Occipital lobe (tissue), 2 donors: Measurements from ENCODE around the gene MAPK1. TPM values are rescaled to one million over a fixed set of nuclear protein-coding genes. Genes with fewer than 3 reads are reported as not detected.
"Not testable (repeated sequence)": the region's sequence is repeated elsewhere in the genome, so short reads cannot be mapped to it uniquely, and the experiment has no call there.

Source experiments
- DNase-seq: peaks from one replicate; lab custom pipeline; 2025; lab: John Stamatoyannopoulos, UW
- total RNA-seq: library from RNA; depleted of rRNA; stranded (reverse); fragments of >200 nt; gene quantifications from one replicate; pipeline ENCODE4 v1.2.3, GENCODE V29; 2014

Gene MAPK1
- total RNA-seq, 1 donor from 2014 or later: 76.0 TPM

DNA sequence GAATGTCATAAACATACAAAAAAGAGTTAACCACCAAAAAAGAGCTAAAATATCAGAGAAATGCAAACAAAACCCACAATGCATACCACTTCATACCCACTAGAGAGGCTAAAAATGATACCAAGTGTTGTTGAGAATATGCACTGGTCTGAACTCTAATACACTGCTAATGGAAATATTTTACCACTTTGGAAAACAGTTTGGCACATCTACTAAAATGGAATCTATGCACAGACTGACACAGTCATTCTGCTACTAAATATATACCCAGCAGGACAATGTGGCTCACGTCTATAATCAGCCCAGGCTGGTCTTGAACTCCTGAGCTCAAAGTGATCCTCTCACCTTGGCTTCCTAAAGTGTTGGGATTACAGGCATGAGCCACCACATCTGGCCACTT is 18.0 kb downstream of the MAPK1 start:
- no peak for DNase-seq

DNA sequence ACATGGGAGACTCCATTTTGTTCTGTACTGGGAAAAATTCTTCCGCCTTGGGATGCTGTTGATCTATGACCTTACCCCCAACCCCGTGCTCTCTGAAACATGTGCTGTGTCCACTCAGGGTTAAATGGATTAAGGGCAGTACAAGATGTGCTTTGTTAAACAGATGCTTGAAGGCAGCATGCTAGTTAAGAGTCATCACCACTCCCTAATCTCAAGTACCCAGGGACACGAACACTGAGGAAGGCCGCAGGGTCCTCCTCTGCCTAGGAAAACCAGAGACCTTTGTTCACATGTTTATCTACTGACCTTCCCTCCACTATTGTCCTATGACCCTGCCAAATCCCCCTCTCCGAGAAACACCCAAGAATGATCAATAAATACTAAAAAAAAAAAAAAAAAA is 19.4 kb downstream of the MAPK1 start:
- not testable (repeated sequence) for DNase-seq

DNA sequence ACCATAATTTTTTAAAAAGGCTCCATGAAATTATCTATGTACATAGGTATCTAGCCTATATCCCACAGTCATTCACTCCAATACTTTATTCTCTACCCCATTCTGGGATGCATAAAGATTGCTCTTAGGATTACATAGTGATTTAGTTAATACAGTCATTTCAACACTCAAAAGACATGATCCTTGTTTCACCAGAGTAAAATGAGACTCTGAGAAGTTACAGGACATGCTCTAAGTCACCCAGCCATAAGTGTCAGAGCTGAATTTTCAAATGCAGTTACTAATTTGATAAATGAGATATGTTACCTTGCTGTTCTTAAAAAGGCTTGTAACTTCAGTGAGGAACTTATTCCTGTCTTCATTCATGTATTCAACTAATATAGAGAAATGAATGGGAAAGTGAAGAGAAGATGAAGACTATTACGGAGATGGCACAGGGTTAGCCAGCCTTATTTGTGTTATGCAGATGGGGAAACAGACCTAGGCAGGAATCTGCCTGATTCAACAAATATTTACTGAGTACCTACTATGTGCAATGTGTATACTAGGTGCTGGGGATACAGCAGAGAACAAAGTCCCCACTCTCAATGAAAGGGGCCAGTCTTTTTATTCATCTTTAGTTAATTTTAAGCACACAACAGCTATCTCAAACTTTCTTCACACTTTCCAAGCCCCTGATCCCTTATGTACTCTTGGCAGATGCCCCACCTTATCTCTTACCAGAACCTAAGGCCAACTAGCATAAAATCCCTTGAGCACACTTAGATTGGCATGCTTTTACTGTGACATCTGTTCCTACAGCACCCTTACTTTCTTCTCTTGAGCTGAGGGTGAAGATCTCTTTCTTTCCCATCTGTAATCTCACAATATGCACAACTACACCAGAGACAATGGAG is 21.6 kb downstream of the MAPK1 start:
- no peak for DNase-seq

DNA sequence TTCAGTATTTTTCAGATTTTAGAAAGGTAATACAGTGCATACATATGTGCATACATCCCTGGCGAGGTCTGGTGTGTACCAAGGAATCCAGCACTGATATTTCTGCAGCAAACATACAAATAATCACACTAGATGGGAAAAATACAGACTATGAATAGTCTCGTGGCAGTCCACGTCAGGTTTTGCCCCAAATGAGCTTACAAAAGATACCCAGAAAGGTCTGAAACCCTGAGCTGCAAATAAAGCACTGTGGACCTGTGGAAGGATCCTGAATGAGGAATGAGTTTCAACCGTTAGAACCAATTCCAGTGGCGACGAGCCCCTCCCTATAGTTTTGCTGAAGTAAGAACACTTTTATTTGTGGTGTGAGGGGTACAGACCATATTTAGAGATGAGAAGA is 24.5 kb downstream of the MAPK1 start:
- no peak for DNase-seq

DNA sequence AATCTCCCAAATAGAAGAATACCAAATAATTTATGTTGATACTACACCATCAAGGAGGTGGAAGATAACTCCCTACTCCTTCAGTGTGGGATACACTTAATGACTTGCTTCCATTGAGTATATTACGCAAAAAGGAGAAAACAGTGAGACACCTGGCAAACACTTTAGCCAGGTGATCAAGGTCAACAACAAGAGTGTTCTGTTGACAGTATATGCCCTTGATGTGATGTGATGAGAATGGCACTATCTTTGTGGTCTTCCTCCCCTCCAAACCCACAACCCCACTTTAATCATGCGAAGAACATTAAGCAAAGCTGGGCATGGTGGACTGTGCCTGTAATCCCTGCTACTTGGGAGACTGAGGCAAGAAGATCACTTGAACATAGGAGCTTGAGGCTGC is 26.0 kb downstream of the MAPK1 start:
- DNase-seq: no peak

DNA sequence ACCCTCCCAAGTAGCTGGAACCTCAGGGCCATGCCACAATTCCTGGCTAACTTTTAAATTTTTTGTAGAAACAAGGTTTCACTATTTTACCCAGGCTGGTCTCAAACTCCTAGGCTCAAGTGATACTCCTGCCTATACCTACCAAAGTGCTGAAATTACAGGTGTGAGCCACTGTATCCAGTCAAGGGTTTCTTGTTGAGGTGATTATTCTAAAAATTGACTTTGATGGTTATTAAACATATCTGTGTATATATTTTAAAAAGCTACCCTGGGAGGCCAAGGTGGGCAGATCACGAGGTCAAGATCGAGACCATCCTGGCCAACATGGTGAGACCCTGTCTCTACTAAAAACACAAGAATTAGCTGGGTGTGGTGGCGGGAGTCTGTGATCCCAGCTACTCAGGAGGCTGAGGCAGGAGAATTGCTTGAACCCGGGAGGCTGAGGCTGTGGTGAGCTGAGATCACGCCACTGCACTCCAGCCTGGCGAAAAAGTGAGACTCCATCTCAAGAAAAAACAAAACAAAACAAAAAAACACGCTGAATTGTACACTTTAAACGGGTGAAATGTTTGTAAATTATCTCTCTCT is 27.1 kb downstream of the MAPK1 start:
- DNase-seq: no peak

DNA sequence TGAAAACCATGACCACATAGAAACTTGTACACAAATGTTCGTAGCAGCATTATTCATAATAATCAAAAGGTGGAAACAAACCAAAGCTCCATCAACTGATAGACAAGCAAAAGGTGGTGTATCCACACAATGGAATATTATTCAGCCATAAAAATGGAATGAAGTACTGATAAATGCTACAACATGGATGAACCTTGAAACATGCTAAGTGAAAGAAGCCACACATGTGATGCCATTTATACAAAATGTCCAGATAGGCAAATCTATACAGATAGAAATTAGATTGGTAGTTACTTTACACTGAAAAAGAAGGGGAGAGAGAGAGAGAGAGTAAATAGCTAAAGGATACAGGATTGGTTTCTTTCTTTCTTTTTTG is 27.7 kb downstream of the MAPK1 start:
- no peak for DNase-seq

DNA sequence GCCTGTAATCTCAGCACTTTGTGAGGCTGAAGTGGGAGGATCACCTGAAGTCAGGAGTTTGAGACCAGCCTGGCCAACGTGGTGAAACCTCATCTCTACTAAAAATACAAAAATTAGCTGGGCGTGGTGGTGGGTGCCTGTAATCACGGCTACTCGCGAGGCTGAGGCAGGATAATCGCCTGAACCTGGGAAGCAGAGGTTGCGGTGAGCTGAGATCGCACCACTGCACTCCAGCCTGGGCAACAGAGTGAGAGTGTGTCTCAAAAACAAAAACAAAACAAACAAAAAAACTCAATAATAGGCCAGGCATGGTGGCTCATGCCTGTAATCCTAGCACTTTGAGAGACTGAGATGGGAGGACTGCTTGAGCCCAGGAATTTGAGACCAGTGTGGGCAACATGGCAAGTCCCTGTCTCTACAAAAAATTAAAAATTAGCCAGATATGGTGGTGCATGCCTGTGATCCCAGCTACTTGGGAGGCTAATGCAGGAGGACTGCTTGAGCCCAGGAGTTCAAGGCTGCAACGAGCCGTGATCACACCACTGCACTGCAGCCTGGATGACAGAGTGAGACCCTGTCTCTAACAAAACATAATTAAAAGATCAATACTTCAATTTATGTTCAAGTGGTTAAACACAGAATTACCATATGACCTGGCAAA is 28.2 kb downstream of the MAPK1 start:
- not testable (repeated sequence) for DNase-seq

DNA sequence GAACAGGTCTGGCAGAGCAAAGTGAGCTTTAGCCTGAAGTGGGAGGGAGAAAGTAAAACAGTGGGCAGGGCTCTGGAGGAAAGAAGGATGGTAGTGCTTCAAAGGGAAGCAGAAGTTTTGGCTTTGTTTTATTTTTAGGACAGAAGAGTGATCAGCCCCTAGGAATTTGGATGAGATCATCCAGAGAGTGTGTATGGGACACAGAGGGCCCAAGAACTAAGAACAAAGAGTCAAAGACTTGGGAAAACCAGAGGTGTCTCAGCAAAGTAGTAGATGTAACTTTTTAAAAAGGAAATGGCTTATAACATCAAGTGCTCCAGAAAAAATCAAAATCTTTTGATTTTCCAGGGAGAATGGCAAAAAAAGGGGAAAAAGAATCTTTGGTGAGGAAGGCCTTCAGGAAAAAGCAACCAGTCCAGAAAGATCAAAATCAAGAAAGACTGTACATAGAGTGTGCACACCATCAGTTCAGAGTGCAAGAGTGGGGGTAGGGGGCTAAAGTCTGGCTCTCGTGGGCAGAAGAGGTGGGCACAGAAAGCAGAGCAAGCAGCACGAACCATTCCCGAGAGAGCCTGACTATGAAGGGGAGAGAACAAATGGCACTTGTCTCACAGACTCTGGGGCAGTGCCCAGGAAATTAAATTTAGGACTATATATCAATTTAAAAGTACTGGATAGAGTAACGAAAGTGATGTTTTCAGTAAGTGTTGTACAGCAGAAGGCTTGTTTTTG is 30.0 kb downstream of the MAPK1 start:
- no peak for DNase-seq

DNA sequence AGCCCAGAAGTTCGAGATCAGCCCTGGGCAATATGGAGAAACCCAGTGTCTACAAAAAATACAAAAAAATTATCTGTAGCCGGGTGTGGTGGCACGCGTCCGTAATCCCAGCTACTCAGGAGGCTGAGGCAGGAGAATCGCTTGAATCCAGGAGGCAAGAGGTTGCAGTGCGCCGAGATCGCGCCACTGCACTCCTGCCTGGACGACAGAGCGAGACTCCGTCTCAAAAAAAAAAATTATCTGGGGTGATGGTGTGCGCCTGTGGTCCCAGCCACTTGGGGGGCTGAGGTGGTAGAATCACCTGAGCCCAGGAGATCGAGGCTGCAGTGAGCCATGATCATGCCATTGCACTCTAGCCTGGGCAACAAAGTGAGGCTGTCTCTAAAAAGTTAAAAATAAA is 31.0 kb downstream of the MAPK1 start:
- DNase-seq: not testable (repeated sequence)

DNA sequence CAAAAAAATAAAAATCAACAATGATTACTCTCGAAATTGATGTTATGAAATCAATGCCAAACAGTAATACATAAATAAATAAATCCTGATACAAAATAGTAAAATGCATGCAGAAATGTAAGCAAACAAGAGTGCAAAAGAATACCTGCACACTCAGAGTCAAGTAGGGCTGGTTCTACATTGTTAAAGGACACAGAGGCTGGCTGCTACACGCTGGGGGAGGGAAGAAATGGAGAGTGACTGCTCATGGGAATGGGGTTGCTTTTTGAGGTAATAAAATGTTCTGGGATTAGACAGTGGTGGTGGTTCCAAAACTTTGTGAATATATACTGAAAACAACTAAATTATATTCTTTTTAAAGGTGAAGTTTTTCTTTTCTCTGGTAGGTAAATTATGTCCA is 32.1 kb downstream of the MAPK1 start:
- DNase-seq: no peak

DNA sequence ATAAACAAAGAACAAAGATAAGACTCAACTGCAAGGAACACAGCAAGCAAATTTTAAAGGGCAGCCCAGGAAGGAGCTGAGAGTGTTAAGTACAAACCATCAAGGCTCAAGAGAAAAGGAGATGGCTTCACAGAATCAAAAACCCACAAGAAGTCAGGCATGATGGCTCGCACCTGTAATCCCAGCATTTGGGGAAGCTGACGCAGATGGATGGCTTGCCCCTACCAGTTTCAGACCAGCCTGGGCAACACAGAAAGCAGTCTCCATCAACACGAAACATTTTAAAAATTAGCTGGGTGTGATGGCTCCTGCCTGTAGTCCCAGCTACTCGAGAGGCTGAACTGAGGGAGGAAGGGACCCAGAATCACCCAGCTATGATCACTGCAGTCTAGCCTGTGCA is 32.6 kb downstream of the MAPK1 start:
- no peak for DNase-seq

DNA sequence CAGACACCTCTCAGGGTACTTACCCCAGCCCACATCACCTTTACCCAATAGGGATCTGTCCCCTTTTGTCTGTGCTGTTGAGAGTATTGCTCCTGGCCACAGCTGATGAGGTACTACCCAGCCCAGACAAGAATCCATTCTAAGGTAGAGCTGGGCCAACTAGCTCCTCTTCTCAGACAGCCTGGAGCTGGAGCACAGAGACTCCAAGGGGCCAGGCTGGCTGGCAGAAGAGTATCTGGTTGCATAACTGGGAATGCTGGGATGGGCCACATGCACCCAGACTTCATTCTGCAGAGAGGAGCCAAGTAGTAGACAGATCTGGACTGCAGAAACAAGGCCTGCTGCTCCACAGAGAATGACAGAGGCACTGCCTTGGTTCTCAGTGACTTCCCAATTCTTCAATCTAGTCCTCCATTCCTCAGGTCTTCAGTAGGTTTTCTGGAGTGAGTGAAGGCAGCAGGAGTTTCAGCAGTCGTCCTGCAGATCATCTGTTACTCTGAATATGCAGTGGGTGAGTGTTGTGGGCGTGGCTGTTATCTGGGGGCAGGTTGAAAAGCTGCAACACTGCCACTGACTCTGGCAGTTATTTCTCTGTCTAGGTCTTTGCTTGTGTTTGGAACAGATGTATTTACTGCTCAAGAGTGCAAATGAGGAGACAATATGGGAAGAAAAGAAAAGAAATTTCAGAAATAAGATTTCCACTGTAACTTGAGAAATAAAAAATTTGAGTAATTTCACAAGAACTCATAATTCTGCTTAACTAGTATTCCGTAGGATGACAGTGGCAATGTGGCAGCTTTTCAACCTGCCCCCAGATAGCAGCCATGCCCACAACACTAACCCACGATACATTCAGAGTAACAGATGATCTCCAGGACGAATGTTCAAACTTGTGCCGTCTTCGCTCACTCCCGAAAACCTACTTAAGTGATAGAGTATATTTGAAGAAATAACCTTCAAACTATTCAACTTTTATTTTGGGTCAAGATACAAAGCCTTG is 34.9 kb downstream of the MAPK1 start:
- no peak for DNase-seq

DNA sequence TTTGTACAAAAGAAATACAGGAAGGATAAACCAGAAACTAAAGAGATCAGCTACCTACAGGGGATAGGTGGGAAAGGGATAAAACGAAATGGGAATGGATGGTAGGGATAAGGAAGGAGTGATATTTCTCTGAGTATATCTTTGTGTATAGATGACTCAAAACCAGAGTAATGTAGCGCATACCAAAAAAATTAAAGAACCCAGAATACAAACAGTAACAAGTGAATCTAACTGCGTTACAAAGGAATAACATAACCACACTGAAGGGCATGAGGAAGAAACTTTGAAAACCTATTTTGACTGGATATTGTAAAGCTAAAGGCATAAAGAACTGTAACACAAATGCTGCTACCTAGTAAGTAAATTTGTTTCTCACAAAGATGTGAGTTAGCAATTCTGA is 37.9 kb downstream of the MAPK1 start:
- no peak for DNase-seq

DNA sequence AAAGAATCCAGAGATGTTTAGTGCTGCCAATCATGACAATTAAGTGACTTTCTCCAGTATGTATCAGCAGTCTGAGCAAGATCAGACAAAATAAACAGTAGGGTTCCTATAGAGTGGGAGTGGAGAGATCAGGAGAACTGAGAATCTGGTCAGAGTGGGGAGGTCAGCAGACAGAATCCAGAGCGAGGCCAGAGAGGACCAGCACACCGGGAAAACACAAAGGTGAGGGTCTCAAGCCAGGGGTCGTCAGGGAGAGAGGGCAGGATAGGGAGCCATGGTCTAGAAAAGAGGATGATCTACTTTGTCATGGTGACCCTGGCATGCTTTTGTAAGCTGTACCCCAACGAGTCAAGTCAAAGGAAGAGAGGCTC is 39.2 kb downstream of the MAPK1 start:
- DNase-seq: no peak

DNA sequence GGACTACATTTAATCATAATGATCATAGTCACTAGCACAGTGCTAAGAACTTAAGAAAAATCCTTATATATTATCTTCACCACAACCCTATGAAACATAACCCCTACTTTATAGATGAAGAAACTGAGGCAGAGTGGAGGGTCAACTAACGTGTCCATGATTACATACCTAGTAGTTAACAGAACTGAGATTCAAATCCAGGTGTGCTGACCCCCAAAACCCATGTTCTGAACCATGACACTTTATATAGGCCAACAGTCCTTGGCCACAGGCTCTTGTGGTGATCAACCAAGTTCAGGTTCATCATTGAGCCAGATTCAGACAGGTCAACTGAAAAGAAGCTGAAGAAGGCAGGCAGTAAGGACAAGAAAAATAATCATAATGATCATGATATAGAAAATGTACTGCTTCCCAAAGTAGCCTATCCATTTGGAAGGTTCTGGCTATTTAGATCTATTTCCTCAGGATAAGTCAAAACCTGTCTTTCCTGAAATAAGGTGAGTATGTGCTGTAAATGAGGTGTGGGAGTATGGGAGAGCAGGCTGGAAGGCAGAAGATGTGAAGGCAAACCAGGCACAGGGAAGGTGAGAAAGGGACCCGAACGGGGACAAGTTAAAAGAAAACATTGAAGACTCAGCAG is 39.7 kb downstream of the MAPK1 start:
- DNase-seq: no peak

DNA sequence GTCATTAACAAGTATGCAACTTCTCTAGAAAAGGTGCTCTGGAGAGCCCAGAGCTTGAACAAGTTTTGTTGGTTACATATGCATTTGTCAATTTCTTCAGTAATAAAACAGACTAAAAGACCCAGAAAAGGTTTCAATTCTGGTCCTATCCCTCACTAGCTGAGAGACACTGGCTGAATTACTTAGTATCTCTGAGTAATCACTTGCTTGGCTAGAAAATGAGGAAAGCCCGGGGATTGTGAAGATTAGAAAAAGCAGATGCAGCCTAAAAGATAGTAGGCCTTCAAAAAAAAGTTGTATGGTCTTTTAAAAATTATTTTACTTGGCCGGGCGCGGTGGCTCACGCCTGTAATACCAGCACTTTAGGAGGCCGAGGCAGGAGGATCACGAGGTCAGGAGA is 41.2 kb downstream of the MAPK1 start:
- no peak for DNase-seq

DNA sequence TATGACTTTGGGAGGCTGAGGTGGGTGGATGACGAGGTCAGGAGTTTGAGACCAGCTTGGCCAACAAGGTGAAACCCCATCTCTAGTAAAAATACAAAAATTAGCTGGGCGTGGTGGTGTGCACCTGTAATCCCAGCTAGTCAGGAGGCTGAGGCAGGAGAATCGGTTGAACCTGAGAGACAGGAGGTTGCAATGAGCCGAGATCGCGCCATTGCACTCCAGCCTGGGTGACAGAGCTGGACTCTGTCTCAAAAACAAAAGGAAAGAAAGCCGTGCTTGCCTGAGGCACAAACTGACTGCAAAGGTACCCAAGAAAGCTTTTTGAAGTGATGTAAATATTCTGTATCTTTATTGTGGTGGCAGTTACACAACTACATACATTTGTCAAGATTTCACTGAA is 42.5 kb downstream of the MAPK1 start:
- not testable (repeated sequence) for DNase-seq

DNA sequence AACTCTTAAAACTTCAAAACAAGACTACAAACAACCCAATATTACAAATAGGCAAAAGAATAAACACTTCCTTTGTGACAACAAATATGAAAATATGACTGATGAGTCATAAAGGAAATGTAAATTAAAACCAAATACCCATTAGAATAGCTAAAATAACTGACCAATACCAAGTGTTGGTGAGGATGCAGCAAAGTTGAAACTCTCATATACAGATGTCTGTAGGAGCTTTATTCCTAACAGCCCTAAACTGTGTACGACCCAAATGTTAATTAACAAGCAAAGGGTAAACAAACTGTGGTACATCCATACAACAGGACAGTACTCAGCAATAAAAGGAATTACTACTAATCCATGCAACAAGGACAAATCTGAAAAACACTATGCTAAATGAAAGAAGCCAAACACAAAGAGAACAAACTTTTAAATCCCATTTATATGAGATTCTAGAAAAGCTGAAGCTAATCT is 43.0 kb downstream of the MAPK1 start:
- DNase-seq: no peak
